Stomach smooth muscle (tissue), 2 donors: Measurements from ENCODE around the gene CD40.

Experiments used
- H3K27ac ChIP-seq: one replicate; pipeline ENCODE4 v1.7.0; 2013; ENCODE audit warnings: mild to moderate bottlenecking, low read length, inconsistent platforms
- H3K27me3 ChIP-seq, 2 donors: one replicate each; pipeline ENCODE4 v1.7.0; 2013; ENCODE audit warnings: low read length in 2 of 2; ENCODE audit not compliant: insufficient read depth in 2 of 2, control insufficient read depth in 1 of 2
- H3K36me3 ChIP-seq, 2 donors: one replicate each; pipeline ENCODE4 v1.7.0; 2013; ENCODE audit warnings: low read length in 2 of 2; ENCODE audit not compliant: control insufficient read depth in 2 of 2, insufficient read depth in 2 of 2
- H3K4me1 ChIP-seq: one replicate; pipeline ENCODE4 v1.7.0; 2013; ENCODE audit warnings: low read length; ENCODE audit not compliant: control insufficient read depth, insufficient read depth
- H3K4me3 ChIP-seq, 2 donors: one replicate each; pipeline ENCODE4 v1.7.0; 2013; ENCODE audit warnings: low read length in 2 of 2
- H3K9ac ChIP-seq, 2 donors: one replicate each; pipeline ENCODE4 v1.7.0; 2013; ENCODE audit warnings: low read length in 2 of 2, mild to moderate bottlenecking in 1 of 2
- H3K9me3 ChIP-seq, 2 donors: one replicate each; pipeline ENCODE4 v1.7.0; 2013; ENCODE audit warnings: low read length in 2 of 2; ENCODE audit not compliant: control insufficient read depth in 2 of 2
- donor health status: healthy.
- donor health status: Pancreatic carcinoma.

Gene CD40

GRCh38 chr20:46174469-46175126 is 56.5 kb downstream of the CD40 start:
- Histone ChIP-seq H3K27ac (no peak overlapping the region), H3K27me3 (peaks cover 40 to 58% of the 10 kb centered on the region in 2 donors), H3K4me3 (no peak overlapping the region), H3K9me3 (no peaks in the 10 kb centered on the region), H3K36me3 (no peaks in the 10 kb centered on the region), H3K9ac (no peak overlapping the region), H3K4me1 (peaks cover 2% of the 10 kb centered on the region)

DNA sequence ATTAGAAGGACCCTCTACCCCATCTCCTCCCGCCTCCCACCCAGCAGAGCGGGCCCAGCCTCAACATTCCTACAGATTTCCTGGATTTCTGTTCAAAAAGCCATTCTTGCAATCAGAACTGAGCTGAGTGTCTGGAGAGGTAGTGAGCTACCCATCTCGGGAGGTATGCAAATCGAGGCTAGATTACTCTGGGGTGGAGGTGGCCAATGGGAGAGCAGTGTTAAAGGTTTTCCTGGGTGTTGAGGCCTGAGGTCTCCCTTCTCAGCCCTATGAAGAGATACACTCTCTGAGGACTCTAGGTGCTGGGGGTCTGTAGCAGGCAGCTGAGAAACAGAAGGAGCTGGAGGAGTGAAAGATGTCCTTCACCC is 57.0 kb downstream of the CD40 start:
- H3K27me3 ChIP-seq: peaks cover 40 to 59% of the 10 kb centered on the region in 2 donors
- H3K27ac ChIP-seq: no peak overlapping the region
- no peaks in the 10 kb centered on the region for H3K36me3 ChIP-seq
- H3K9me3 ChIP-seq: no peaks in the 10 kb centered on the region
- H3K9ac ChIP-seq: no peak overlapping the region
- no peak overlapping the region for H3K4me3 ChIP-seq
- H3K4me1 ChIP-seq: peaks cover 2% of the 10 kb centered on the region

GRCh38 chr20:46176739-46177378 is 58.7 kb downstream of the CD40 start:
- H3K4me1 ChIP-seq: peaks cover 2% of the 10 kb centered on the region
- no peak overlapping the region for H3K9ac ChIP-seq
- no peaks in the 10 kb centered on the region for H3K36me3 ChIP-seq
- no peaks in the 10 kb centered on the region for H3K9me3 ChIP-seq
- H3K27me3 ChIP-seq: peaks cover 34 to 52% of the 10 kb centered on the region in 2 donors
- no peak overlapping the region for H3K27ac ChIP-seq
- H3K4me3 ChIP-seq: no peak overlapping the region

DNA sequence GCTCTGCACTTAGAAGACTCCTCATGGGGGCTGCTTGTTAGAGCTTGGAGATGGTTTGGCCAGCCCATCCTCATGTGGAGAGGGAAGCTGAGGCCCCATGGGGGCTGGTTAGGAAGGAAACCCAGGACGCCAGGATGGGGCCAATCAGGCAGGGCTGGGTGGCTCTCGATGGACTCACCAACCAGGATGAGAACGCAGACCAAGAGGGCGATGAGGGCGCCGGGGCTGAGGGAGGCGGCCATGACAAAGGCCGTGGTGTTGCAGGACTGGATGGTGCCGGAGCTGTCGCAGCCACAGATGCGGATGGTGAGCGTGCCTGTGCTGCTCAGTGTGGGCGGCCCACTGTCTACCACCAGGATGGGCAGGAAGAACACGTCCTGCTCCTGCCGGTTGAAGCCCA is 59.7 kb downstream of the CD40 start:
- Histone ChIP-seq H3K4me3 (no peak overlapping the region), H3K9ac (no peak overlapping the region), H3K27me3 (peaks cover 38 to 46% of the 10 kb centered on the region in 2 donors), H3K4me1 (peaks cover 2% of the 10 kb centered on the region), H3K27ac (no peak overlapping the region), H3K36me3 (no peaks in the 10 kb centered on the region), H3K9me3 (no peaks in the 10 kb centered on the region)

GRCh38 chr20:46178891-46179290 is 60.8 kb downstream of the CD40 start:
- Histone ChIP-seq H3K9me3 (no peaks in the 10 kb centered on the region), H3K9ac (no peak overlapping the region), H3K4me3 (no peak overlapping the region), H3K36me3 (no peaks in the 10 kb centered on the region), H3K27me3 (peaks cover 30 to 38% of the 10 kb centered on the region in 2 donors), H3K4me1 (peaks cover 2% of the 10 kb centered on the region), H3K27ac (no peak overlapping the region)
